Lung (tissue), 12 donors: Measurements from ENCODE around the gene PSEN2. TPM values are rescaled to one million over a fixed set of nuclear protein-coding genes. Genes with fewer than 3 reads are reported as not detected.

Source experiments
- ATAC-seq: fragments of 200-7000 bp; cut with Tn5 transposase; one replicate; pipeline ENCODE4 v1.9.1; 2020; ENCODE audit warnings: moderate number of reproducible peaks; ENCODE audit not compliant: insufficient read depth, low FRiP score
- DNase-seq, 3 donors: peaks; one replicate each; pipeline ENCODE4 v3.0.0-alpha.2; 2013 to 2017
- H3K27ac ChIP-seq, 2 donors: one replicate each; pipeline ENCODE4 v1.5.1; 2013; ENCODE audit warnings: mild to moderate bottlenecking in 2 of 2, moderate library complexity in 2 of 2, control low read depth in 1 of 2, inconsistent platforms in 1 of 2, low read depth in 1 of 2, low read length in 1 of 2
- H3K27me3 ChIP-seq, 3 donors: one replicate each; pipeline ENCODE4 v1.5.1; 2013; ENCODE audit warnings: low read length in 2 of 3; ENCODE audit not compliant: control insufficient read depth in 3 of 3, insufficient read depth in 3 of 3
- H3K36me3 ChIP-seq, 4 donors: one replicate each; pipeline ENCODE4 v1.5.1; 2013; ENCODE audit warnings: low read length in 4 of 4, mild to moderate bottlenecking in 1 of 4, moderate library complexity in 1 of 4; ENCODE audit not compliant: control insufficient read depth in 4 of 4, insufficient read depth in 4 of 4
- H3K4me1 ChIP-seq, 5 donors: one replicate each; pipeline ENCODE4 v1.5.1; 2013; ENCODE audit warnings: low read length in 5 of 5, mild to moderate bottlenecking in 2 of 5, moderate library complexity in 1 of 5; ENCODE audit not compliant: control insufficient read depth in 5 of 5, insufficient read depth in 5 of 5
- H3K4me3 ChIP-seq: one replicate; pipeline ENCODE4 v1.5.1; 2013; ENCODE audit warnings: mild to moderate bottlenecking, control low read depth, moderate library complexity
- H3K9ac ChIP-seq, 2 donors: one replicate each; pipeline ENCODE4 v1.5.1; 2013; ENCODE audit warnings: low read length in 2 of 2, control low read depth in 1 of 2; ENCODE audit not compliant: insufficient read depth in 1 of 2
- H3K9me3 ChIP-seq, 4 donors: one replicate each; pipeline ENCODE4 v1.5.1; 2013; ENCODE audit warnings: low read length in 3 of 4, mild to moderate bottlenecking in 1 of 4, moderate library complexity in 1 of 4; ENCODE audit not compliant: control insufficient read depth in 4 of 4, insufficient read depth in 3 of 4
- CTCF ChIP-seq: IDR thresholded peaks from 2 replicates; pipeline ENCODE4 v1.5.1; 2012; ENCODE audit warnings: mild to moderate bottlenecking; ENCODE audit errors: control extremely low read depth, extremely low read depth
- WGBS, 2 donors: extraction: QIAGEN DNeasy Blood & Tissue Kit; methylation state at CpG; one replicate each; pipeline ENCODE4 v1.1.7; 2013; 5-methylcytosine and 5-hydroxymethylcytosine counted together
- polyA plus RNA-seq, 2 donors: library from polyadenylated mRNA; stranded (reverse); fragments of 200-250 nt; gene quantifications; one replicate each; pipeline ENCODE4 v1.2.1, GENCODE V29; 2013
- total RNA-seq, 2 donors: library from RNA; depleted of rRNA in 1 of 2; stranded (reverse); fragments of >200 nt in 1 of 2; gene quantifications; one replicate each; pipeline ENCODE4 v1.2.1, GENCODE V29; 2014 to 2021
- donor health status: control.
- donor health status: control.
- donor health status: Bipolar disorder and iron deficiency.
- donor health status: healthy.
- donor health status: DM: yes; HTN: yes; CAD: no.

Gene PSEN2
- total and polyA plus RNA-seq, 4 donors: 16.4 to 28.1 (median 18.7) TPM

DNA sequence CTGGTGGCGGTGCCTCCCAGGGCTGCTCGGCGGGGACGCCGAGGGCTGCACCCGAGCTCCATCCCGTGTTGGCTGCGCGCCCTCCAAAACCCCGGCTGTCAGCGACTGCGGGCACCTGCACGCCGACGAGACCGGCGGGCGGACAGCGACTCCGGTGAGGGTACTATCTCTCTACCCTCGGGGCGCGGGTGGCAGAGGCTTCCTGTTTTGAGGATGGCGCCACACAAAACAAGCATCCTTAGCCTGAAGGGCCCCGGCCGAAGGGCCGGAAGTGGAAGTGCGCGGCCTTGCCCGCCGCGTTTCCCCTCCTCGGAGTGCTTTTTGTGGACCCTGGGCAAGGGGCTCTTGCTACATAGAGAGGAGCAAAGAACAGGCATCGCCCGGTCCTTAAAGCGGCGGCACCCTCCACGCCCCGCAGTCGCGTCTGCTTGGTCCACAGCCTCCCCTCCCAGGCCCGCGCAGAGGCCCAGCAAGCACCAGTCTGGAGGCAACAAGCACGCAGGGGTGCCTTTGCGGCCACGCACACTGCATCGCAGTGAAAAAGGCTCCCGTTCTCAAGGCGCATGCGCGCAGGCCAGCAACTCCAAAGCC is 69.1 kb downstream of the PSEN2 start:
- Histone ChIP-seq H3K4me3 (peak overlapping the region; percentile 75), H3K27ac (peak overlapping the region; percentile 97 to 99), H3K9me3 (no peaks in the 10 kb centered on the region), H3K9ac (peak overlapping the region; percentile 59 to 93), H3K36me3 (no peaks in the 10 kb centered on the region), H3K4me1 (peaks cover 6 to 19% (median 7%) of the 10 kb centered on the region in 5 donors), H3K27me3 (no peaks in the 10 kb centered on the region)
- ATAC-seq (peak; percentile 20), DNase-seq (peak in 1 of 3 donors; percentile 76)
- TF ChIP-seq CTCF: no peak
- WGBS, 2 donors: 0% methylated on average over 49 to 51 of the region's 51 CpGs

DNA sequence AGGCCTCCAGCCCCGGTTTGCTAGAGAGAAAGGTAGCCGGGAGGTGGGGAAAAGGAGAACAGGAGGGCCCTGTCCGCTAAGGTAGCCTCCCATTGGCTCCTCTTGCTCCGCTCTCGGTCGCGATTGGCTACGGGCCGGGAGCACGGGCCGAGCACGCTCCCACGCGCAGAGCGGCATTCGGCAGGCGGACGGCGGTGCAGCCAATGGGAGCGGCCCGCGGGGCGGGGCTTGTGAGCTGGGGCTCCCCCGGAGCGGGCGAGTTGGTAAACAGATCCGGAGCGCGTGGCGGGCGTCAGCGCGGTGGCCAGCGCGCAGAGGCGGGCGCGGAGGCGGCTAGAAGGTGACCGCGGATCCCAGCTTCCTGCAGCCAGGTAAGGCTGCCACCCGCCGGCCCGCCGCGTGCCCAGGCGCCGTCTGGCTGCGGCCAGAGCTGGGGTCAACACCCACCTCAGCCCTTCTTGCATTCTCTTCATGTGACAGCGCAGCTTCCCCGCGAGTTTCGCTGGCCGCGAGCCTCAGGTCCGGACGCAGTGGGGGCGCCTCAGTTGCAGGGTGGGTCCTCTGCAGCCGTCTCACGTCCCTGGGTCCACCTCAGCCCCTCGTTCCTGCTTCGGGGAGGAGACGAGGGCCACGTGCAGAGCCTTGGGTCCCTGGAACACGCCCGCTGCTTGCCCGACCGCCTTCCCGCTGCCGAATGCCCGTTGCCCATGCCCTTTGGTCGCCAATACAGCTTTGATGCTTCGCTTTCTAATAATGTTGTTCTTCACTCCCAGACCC is 69.8 kb downstream of the PSEN2 start, which contains the start of gene COQ8A:
Gene COQ8A (plus strand): TSS at position 266 of the 777 bp plus-strand sequence. CDS start 21,092 bp downstream, outside the sequence.
- peak within 1 kb of the TSS; percentile 75 for H3K4me3 ChIP-seq
- peak within 1 kb of the TSS; percentile 59 to 93 for H3K9ac ChIP-seq
- DNase-seq (peak; percentile 100), ATAC-seq (peak; percentile 97)
- H3K4me1 ChIP-seq: peaks cover 6 to 25% (median 14%) of the 10 kb centered on the region in 5 donors
- no peaks in the 10 kb centered on the region for H3K27me3 ChIP-seq
- H3K36me3 ChIP-seq: no peaks in the 10 kb centered on the region
- no peak for TF ChIP-seq CTCF
- WGBS, 2 donors: 0% methylated on average over 49 to 73 of the region's 73 CpGs
- H3K9me3 ChIP-seq: no peaks in the 10 kb centered on the region
- peak within 1 kb of the TSS; percentile 97 to 99 for H3K27ac ChIP-seq

DNA sequence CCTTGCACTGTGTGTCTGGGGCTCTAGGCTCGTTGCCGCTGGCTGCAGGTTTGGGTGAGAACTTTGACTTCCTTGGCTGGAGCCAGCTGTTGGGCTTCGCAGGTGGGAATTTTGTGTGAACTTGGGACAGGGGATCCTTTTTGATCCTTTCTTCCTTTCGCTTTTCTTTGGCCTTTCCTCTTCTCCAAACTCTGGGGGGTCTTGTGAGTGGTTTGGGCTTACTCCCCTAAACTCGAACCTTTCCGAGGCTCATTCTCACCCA is 70.3 kb downstream of the PSEN2 start:
- H3K4me1 ChIP-seq: peaks cover 6 to 28% (median 18%) of the 10 kb centered on the region in 5 donors
- H3K27me3 ChIP-seq: no peaks in the 10 kb centered on the region
- no peak for ATAC-seq
- H3K36me3 ChIP-seq: no peaks in the 10 kb centered on the region
- 33 to 38% methylated on average over 6 of the region's 6 CpGs for WGBS, 2 donors
- H3K27ac ChIP-seq: peak overlapping the region; percentile 74 to 79
- DNase-seq: no peak
- no peaks in the 10 kb centered on the region for H3K9me3 ChIP-seq
- H3K4me3 ChIP-seq: peak overlapping the region; percentile 50
- H3K9ac ChIP-seq: peak overlapping the region; percentile 8 to 71
- no peak for TF ChIP-seq CTCF
